Epithelial cell of alveolus of lung (primary cell): ENCODE results near the gene AK1. TPM values are rescaled to one million over a fixed set of nuclear protein-coding genes. Genes with fewer than 3 reads are reported as not detected.

Experiments
- total RNA-seq: library from RNA; depleted of rRNA; stranded (reverse); fragments of >200 nt; gene quantifications from 2 replicates; pipeline ENCODE4 v1.2.1, GENCODE V29; 2015

The AK1 gene
- total RNA-seq = 40.1 and 71.8 TPM in 2 replicates

DNA sequence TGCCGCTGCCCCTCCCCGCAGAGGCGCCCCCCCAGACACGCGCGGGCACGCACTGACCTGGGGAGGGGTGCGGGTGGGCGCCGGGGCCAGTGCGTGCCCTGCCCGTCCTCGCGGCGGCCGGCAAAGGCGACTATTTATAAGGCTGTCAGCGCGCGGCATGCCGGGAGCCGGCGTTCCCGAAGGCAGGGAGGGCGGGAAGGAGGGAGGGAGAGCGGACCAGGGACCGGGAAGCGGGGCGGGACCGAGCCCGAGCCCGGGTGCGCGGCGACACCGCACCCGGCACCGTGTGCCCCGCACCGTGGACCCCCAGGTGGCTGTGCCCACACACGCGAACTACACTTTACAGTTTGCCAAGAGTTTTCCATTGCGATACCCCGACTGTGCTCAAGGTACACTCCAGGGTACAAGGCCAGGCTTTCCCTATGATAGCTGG lies at the start of gene AK1:
Gene AK1 (minus strand): TSS at position 110 of the 433 bp plus-strand sequence. CDS start 3,058 bp downstream, outside the sequence.

GRCh38 chr9:127916720-127917581 lies 39.5 kb upstream of the AK1 start, which contains the start of gene ST6GALNAC4:
Gene ST6GALNAC4 (minus strand): TSS chr9:127917041. CDS start chr9:127916419, 622 bp downstream.

DNA sequence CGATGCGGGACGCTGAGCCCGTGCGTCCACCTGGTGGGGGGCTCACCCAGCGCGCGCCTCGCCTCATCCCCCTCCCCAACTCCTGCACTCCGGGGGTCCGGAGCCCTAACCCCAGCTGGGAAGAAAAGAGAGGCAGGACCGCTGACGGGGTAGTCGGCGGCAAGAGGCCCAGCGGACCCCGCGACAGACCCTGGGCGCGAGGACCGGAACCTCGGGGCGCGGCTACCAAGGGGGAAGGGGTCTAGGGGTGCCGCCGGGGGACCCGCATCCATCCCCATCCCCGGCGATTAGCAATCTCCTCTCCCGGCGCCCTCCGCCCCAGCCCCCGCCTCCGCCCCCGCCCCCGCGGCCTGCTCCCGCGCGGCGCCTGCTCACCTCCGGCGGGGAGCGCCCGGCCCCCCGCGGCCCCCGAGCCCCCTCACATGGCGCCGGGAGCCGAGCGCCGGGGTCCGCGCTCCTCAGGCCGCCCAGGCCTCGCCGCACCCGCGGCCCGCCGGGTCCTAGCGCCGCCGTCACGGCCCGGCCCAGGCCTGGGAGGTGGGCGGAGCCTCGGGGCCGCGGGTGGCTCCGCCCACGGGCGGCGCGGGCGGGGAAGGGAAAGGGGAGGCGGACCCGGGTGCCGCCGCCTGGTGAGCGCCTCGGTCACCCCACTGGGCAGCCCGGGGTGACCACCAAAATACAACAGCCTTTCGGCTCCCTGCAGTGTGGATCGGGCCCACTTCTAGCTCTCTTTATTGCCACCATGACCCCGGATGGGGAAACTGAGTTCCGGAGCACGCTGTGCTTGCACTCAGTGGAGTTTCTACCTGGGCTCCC lies 21.9 kb upstream of the AK1 start, which contains the start of gene ST6GALNAC6:
Gene ST6GALNAC6 (minus strand): TSS at position 476 of the 816 bp plus-strand sequence. CDS start 1,622 bp downstream, outside the sequence.

DNA sequence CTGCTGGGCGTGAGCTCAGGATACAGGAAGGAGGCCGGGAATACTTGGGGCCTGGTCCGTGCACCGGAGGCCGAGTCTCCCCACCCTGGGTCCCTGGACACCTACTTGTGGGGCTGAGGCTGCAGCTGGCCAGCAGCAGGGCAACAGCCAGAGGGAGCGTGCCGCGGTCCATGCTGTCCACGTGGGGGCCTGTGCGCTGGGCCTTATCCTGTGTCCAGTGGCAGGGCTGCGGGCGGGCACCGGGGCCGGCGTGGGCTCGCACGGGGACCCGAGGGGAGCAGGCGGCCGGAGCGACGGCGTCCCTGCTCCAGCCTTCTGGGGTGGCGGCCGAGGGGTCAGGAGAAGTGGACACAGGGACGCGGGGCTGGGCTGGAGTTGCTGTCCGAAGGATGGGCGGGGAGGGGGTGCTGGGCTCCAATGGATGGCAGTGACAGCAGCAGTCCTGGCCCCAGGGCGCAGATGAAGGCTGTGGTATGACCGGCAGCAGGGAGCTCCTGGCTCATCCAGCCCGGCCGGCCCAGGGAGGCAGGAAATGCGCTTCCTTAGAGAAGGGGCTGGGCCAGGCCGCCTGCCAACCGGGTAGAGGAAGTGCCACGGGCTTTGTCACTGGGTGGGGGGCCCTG lies 23.2 kb downstream of the AK1 start, which contains the start of gene ENG:
Gene ENG (minus strand): TSS at position 475 of the 623 bp plus-strand sequence. CDS start 303 bp downstream, at position 172.

Other genes with a start within 250 kb of the AK1 start
- gene CFAP157, start 170.7 kb downstream of the AK1 start, total RNA-seq = 0.08 TPM in 1 of 2 replicates, not detected in the other
- 15.8 and 34.5 TPM in 2 replicates for gene PTRH1, start 162.0 kb downstream of the AK1 start, total RNA-seq
- not detected in 2 replicates for gene TTC16, start 161.6 kb downstream of the AK1 start, total RNA-seq
- 14.0 and 18.3 TPM in 2 replicates for gene TOR2A, start 142.4 kb downstream of the AK1 start, total RNA-seq
- 0.08 and 0.52 TPM in 2 replicates for gene SH2D3C, start 99.0 kb downstream of the AK1 start, total RNA-seq
- 23.0 and 63.2 TPM in 2 replicates for gene CDK9, start 91.6 kb downstream of the AK1 start, total RNA-seq
- 57.8 and 78.6 TPM in 2 replicates for gene FPGS, start 74.8 kb downstream of the AK1 start, total RNA-seq
- 52.9 and 72.1 TPM in 2 replicates for gene ENG, start 23.0 kb downstream of the AK1 start, total RNA-seq
- gene ST6GALNAC6, start 21.9 kb upstream of the AK1 start, total RNA-seq = 66.2 and 92.5 TPM in 2 replicates
- gene ST6GALNAC4, start 39.4 kb upstream of the AK1 start, total RNA-seq = 33.8 and 56.2 TPM in 2 replicates
- gene PIP5KL1, start 53.1 kb upstream of the AK1 start, total RNA-seq = 1.9 and 3.7 TPM in 2 replicates
- gene DPM2, start 60.2 kb upstream of the AK1 start, total RNA-seq = 15.3 and 21.7 TPM in 2 replicates
- gene EEIG1, start 103.3 kb upstream of the AK1 start, total RNA-seq = 5.3 and 6.6 TPM in 2 replicates
- 6.6 and 11.5 TPM in 2 replicates for gene NAIF1, start 189.6 kb upstream of the AK1 start, total RNA-seq
- 14.8 and 15.6 TPM in 2 replicates for gene SLC25A25, start 190.6 kb upstream of the AK1 start, total RNA-seq